Neural progenitor cell (in vitro differentiated cells): ENCODE measurements around the gene IPP.

ENCODE experiments used
- EZH2 ChIP-seq: fragments of 200-600 bp; sonication (generic); IDR thresholded peaks from 2 replicates; pipeline ENCODE4 v1.6.1; 2017; ENCODE audit warnings: antibody characterized with exemption, mild to moderate bottlenecking, moderate library complexity
- EZH2phosphoT487 ChIP-seq: fragments of 200-600 bp; sonication (generic); IDR thresholded peaks from 2 replicates; pipeline ENCODE4 v1.6.1; 2017; ENCODE audit warnings: antibody characterized with exemption
- TF ChIP-seq, protein P1 (sequence below): fragments of 200-600 bp; sonication (generic); IDR thresholded peaks from 2 replicates; pipeline ENCODE4 v1.5.1; 2017; ENCODE audit warnings: antibody characterized with exemption, mild to moderate bottlenecking

DNA sequence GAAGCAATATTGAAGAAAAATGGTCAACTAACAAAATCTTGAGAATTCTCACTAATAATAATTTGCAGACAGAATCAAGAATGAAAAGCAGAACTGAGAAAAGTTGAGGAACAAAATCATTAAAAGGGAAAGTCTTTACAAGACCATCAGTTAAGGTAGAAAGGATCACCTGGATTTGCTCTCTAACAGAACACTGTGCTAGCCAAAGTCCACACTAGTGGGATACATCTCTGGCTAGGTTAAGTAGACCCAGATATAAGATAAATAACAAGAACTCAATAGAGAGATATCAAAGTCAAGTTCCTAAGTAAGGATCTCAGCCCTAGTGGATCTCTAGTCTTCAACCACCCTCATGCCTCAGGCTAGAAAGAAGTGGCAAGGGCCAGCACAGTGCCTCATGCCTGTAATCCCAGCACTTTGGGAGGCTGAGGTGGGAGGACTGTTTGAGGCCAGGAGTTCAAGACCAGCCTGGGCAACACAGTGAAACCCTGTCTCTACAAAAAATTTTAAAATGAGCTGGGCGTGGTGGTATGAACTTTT, 19.6 kb downstream of the IPP start:
- TF ChIP-seq, protein P1, sequence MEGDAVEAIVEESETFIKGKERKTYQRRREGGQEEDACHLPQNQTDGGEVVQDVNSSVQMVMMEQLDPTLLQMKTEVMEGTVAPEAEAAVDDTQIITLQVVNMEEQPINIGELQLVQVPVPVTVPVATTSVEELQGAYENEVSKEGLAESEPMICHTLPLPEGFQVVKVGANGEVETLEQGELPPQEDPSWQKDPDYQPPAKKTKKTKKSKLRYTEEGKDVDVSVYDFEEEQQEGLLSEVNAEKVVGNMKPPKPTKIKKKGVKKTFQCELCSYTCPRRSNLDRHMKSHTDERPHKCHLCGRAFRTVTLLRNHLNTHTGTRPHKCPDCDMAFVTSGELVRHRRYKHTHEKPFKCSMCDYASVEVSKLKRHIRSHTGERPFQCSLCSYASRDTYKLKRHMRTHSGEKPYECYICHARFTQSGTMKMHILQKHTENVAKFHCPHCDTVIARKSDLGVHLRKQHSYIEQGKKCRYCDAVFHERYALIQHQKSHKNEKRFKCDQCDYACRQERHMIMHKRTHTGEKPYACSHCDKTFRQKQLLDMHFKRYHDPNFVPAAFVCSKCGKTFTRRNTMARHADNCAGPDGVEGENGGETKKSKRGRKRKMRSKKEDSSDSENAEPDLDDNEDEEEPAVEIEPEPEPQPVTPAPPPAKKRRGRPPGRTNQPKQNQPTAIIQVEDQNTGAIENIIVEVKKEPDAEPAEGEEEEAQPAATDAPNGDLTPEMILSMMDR, result no peak
- no peak for TF ChIP-seq EZH2
- TF ChIP-seq EZH2phosphoT487, result no peak
